Hematopoietic multipotent progenitor cell (in vitro differentiated cells): Measurements from ENCODE around the gene DET1. TPM values are rescaled to one million over a fixed set of nuclear protein-coding genes. Genes with fewer than 3 reads are reported as not detected.
"Not testable (repeated sequence)": the region's sequence is repeated elsewhere in the genome, so short reads cannot be mapped to it uniquely, and the experiment has no call there.

ENCODE experiments used
- DNase-seq, 3 donors: peaks; one replicate each; pipeline ENCODE4 v3.0.0-alpha.2; 2011 to 2015; ENCODE audit warnings: low read depth in 2 of 3, low spot score in 2 of 3
- total RNA-seq: library from RNA; depleted of rRNA; stranded (reverse); fragments of >200 nt; gene quantifications from one replicate; pipeline ENCODE4 v1.2.3, GENCODE V29; 2012

Gene DET1
- 12.4 TPM for total RNA-seq

- DNase-seq, result peak; percentile 83 to 98 (median 96)
Measured at GRCh38 chr15:88546248-88547129, at the start of gene DET1. Gene DET1, minus strand, starts transcription at chr15:88546681. Its CDS starts 14,976 bp downstream, at chr15:88531705.

- DNase-seq, result no peak
Measured at GRCh38 chr15:88591384-88591783, 44.9 kb upstream of the DET1 start.

GRCh38 chr15:88590759-88591158, 44.3 kb upstream of the DET1 start:
- DNase-seq, result no peak

- DNase-seq, result no peak
Measured at GRCh38 chr15:88586401-88587162, 40.1 kb upstream of the DET1 start.

GRCh38 chr15:88580532-88580931, 34.1 kb upstream of the DET1 start:
- DNase-seq, result no peak

GRCh38 chr15:88579322-88579721, 32.8 kb upstream of the DET1 start:
- no peak for DNase-seq

- DNase-seq, result no peak
Measured at GRCh38 chr15:88574655-88575054, 28.2 kb upstream of the DET1 start.

GRCh38 chr15:88574077-88574476, 27.6 kb upstream of the DET1 start:
- no peak for DNase-seq

- no peak for DNase-seq
Measured at GRCh38 chr15:88571852-88572259, 25.4 kb upstream of the DET1 start.

- no peak for DNase-seq
Measured at GRCh38 chr15:88571153-88571851, 24.8 kb upstream of the DET1 start.

GRCh38 chr15:88568589-88568988, 22.1 kb upstream of the DET1 start:
- no peak for DNase-seq

GRCh38 chr15:88564741-88565140, 18.3 kb upstream of the DET1 start:
- no peak for DNase-seq

- DNase-seq, result no peak
Measured at GRCh38 chr15:88563638-88564037, 17.2 kb upstream of the DET1 start.

GRCh38 chr15:88559565-88559964, 13.1 kb upstream of the DET1 start:
- not testable (repeated sequence) for DNase-seq

- DNase-seq, result not testable (repeated sequence)
Measured at GRCh38 chr15:88558026-88558425, 11.5 kb upstream of the DET1 start.

GRCh38 chr15:88548009-88548408, 1.5 kb upstream of the DET1 start:
- DNase-seq, result not testable (repeated sequence)

- not testable (repeated sequence) for DNase-seq
Measured at GRCh38 chr15:88545578-88546247, 768 bp downstream of the DET1 start.

- DNase-seq, result no peak
Measured at GRCh38 chr15:88543065-88543776, 3.3 kb downstream of the DET1 start.

- no peak for DNase-seq
Measured at GRCh38 chr15:88542342-88542733, 4.1 kb downstream of the DET1 start.
